Lung microvascular endothelial cell (primary cell): ENCODE results near the gene ATG7. TPM values are rescaled to one million over a fixed set of nuclear protein-coding genes. Genes with fewer than 3 reads are reported as not detected.
A peak's percentile ranks its signal among the peaks of the same experiment; 100 is the strongest.

Source experiments
- DNase-seq, 2 donors: peaks; one replicate each; pipeline versions ENCODE4 v3.0.0 to v3.0.0-alpha.2; 2010; ENCODE audit warnings: low read depth in 2 of 2
- total RNA-seq: library from RNA; depleted of rRNA; stranded (reverse); fragments of >200 nt; gene quantifications from 2 replicates; pipeline ENCODE4 v1.2.1, GENCODE V29; 2014

The ATG7 gene
- total RNA-seq, 1 donor from 2014 or later = 25.4 TPM

DNA sequence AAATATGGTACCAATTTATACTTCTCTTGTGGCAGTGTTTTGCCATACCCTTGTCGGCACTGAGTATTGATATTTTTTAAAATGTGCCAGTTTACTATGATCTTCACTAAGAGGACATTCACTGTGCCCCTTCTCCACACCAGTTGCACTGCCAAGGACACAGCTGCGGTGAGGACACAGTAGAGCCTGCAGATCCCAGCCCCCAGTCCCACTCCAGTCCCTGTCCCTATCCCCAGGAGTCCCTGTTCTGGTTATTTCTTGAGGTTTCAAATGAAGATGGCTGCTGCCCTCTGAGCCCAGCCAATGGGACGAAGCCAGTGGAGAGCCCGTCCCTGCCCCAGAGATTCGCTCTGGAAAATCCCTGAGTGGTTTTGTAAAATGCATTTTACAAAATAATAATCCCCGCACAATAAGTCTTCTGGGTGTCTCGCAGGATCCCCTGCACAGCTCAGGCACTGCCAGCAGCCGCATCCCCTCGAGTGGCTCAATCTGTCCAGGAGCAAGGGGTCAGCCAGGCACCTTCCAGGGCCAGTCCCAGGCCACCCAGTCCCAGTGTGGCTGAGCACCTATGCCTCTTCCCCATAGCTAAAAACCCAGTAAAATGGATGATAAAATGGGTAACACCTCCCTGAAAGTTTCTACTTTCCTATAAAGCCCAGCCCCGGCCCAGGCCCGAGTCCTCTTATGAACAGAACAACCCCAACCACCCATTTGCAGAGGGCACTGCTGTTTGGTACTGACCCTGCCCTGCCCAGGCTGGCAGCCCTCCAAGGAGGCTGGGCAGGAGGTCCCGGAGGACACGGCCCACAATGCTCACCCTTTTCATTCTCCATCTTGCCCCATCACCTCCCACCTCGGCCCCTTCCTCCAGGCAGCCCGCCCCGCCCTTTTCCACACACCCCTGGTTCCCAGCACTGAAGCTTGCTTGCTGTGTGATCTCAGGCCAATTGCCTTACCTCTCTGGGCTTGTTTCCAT is 280.4 kb downstream of the ATG7 start:
- DNase-seq = no peak

DNA sequence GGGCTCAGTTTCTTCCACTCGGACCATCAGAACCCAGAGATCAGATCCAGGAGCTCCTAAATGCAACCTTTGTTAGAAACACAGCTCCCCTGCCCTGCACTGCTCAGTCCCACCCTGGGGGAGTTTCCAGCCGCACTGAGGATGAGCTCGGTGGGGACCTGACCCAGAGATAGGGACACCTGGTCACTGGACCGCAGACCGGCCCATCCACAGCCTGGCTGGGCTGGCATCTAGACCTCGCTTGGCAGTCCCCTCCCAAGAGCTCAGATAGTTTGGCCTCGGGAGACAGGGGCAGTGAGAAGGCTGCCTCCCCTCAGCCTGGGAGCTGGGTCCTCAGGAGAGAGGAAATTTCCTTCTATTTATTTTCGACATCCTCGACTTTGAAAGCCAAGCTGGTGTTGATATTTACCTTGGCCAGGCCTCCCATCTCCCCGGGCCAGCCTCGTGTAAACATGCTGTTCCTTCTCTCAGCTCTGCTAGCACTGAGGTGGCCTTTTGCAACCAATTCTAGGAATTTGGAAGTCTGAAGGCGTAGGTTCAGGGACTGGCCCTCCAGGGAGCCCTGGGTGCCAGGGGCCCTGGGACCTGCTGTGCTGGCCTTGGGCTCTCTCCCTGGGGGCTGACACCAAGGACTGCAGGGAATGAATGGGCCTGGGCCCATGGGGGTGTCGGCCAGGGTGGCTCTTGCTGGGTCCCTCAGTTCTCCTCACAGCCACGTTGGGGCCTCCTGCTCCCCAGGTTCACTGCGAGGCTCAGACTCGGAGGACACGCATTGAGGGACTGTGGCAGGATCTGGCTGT is 281.4 kb downstream of the ATG7 start:
- no peak for DNase-seq

- no peak for DNase-seq
These were observed 282.0 kb downstream of the ATG7 start for GRCh38 chr3:11554236-11554610.

DNA sequence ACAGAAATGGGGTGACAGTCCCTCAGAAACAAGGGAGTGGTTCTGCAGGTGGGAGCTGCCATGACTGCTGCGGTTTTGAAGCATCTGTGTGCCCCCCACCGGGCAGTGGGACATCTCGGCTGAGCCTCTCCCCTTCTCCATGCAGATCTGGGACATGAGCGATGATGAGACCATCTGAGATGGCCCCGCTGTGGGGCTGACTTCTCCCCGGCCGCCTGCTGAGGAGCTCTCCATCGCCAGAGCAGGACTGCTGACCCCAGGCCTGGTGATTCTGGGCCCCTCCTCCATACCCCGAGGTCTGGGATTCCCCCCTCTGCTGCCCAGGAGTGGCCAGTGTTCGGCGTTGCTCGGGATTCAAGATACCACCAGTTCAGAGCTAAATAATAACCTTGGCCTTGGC is 282.5 kb downstream of the ATG7 start:
- DNase-seq = no peak

DNA sequence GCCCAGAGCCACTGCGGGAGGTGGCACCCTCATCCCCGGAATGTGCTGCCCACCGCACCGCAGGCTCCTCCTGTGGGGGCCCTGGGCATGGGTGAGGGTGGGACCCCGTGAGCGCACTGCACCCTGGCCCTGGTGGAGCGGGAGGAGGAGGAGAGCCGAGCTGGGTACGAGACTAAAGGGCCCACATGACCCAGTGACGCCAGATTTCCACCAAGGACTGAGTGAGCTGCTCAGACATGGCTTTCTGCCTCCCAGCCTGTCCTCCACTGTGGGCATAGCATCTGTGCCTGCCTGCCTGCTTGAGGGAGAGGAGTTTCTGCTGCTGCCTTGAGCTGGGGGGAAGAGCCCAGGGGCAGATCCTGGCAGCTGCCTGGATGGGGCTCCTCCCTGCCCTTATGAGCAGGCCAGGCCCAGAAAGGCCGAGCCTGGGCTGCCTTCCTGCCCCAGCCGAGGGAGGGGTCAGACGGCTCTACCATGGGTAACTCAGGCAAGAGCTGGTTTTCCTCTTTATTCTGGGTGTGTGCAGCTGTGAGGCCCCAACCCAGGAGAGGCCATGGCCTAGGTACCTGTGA is 283.1 kb downstream of the ATG7 start:
- no peak for DNase-seq

- peak; percentile 40 to 50 for DNase-seq
These were observed 283.9 kb downstream of the ATG7 start for GRCh38 chr3:11555881-11556633.

GRCh38 chr3:11556851-11557644 is 284.9 kb downstream of the ATG7 start:
- DNase-seq = peak; percentile 52 to 75

DNA sequence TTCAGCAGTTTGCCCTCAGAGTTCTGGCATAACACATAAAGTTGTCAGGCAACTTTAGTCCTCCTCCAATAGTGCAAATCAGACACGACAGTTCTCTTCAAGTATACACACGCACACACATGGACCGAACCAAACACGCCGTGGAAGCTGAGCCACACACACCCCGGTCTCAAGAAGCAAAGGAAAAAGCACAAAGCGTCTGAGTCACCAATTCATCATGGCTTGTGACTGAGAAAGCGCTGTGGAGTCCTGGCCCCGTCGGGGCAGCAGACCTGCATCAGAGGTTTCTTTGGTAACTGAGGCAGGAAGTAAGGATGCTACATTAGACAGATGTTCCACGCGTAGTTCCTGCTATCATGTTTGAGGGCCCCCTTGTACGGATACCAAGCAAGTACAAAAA is 285.8 kb downstream of the ATG7 start:
- peak; percentile 60 to 94 for DNase-seq

- no peak for DNase-seq
These were observed 286.3 kb downstream of the ATG7 start for GRCh38 chr3:11558411-11558903.

- no peak for DNase-seq
These were observed 287.0 kb downstream of the ATG7 start for GRCh38 chr3:11558918-11559815.

GRCh38 chr3:11559816-11560633 is 287.8 kb downstream of the ATG7 start:
- peak in 1 of 2 donors; percentile 62 for DNase-seq

DNA sequence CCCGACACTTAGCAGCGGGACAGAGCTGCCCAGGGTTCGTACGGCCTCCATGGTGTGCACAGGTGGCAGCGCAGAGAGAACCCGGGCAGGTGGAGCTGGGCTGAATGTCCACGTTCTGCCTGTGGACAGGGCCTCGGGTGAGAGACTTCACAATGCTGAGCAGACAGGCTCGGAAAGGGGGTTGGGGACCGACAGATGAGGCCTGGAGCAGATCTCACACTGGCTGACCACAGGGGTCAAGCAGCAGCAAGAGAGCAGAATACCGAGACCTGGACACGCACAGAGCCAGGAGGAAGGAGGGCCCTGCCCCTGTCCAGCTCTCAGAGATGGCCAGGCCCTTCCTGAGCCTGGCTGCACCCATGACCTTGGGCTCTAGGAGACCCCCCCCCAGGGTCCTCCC is 288.5 kb downstream of the ATG7 start:
- DNase-seq = no peak

- no peak for DNase-seq
These were observed 290.2 kb downstream of the ATG7 start for GRCh38 chr3:11562277-11562881.

- no peak for DNase-seq
These were observed 291.1 kb downstream of the ATG7 start for GRCh38 chr3:11563159-11563864.

GRCh38 chr3:11563865-11564185 is 291.6 kb downstream of the ATG7 start:
- no peak for DNase-seq

GRCh38 chr3:11564577-11565001 is 292.4 kb downstream of the ATG7 start:
- no peak for DNase-seq

DNA sequence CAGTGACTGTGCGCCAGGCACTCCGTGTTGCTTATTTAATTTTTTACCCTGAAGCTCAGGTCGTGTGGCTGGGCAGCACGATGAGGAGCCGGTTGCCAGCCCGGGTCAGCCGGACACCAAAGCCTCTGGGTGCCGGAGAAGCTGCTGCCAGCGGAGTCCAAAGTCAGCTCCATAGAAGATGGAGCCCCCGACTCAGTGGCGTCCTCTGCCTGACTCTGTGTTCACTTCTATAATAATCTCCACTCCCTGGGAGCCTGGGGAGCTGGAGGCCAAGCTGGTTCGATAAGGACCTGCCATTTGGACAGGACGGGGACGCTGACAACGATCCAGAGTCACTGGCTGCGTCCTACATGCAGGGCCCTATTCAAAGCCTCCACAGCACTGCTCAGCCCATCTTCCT is 292.9 kb downstream of the ATG7 start:
- no peak for DNase-seq

DNA sequence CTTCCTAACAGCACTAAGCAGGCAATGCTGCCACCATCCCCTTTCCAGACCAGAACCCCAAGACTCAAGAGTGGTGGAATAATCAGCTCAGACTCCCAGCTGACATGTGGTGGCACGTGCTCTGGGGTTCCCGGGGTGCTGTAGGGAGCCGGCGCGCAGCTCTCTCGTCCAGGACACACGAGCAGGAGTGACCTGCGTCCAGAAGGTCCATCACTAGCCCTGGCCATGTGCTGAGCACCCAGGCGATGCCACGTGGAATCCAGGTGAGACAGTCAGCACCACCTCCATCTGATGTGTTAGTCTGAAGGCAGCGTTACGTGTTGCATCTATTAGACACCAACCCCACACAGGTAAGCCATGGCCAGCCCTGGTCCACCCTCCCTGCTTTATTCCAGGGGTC is 293.3 kb downstream of the ATG7 start:
- no peak for DNase-seq
